Activated CD4-positive, alpha-beta T cell treated with anti-CD3 and anti-CD28 coated beads for 48 hours (primary cell): ENCODE measurements around the gene GVQW3.

Experiments
- DNase-seq: peaks from one replicate; pipeline ENCODE4 v3.0.0-alpha.2; 2020

GVQW3 gene

GRCh38 chr11:76380977-76381719 lies at the start of gene GVQW3, which contains the start of gene THAP12:
GVQW3 (plus strand) TSS chr11:76381323; CDS start chr11:76381829, 506 bp downstream.
THAP12 (minus strand) TSS chr11:76381132; CDS start chr11:76380836, 296 bp downstream.
- peak; percentile 97 for DNase-seq

- no peak for DNase-seq
Measured at GRCh38 chr11:76334826-76335389, 46.2 kb upstream of the GVQW3 start.

GRCh38 chr11:76335842-76336241 lies 45.3 kb upstream of the GVQW3 start:
- no peak for DNase-seq

- no peak for DNase-seq
Measured at GRCh38 chr11:76336597-76336996, 44.5 kb upstream of the GVQW3 start.

- DNase-seq: no peak
Measured at GRCh38 chr11:76337469-76337868, 43.7 kb upstream of the GVQW3 start.

GRCh38 chr11:76337923-76338322 lies 43.2 kb upstream of the GVQW3 start:
- no peak for DNase-seq

- DNase-seq: no peak
Measured at GRCh38 chr11:76339221-76339620, 41.9 kb upstream of the GVQW3 start.

GRCh38 chr11:76347466-76347865 lies 33.7 kb upstream of the GVQW3 start:
- DNase-seq: no peak

- DNase-seq: no peak
Measured at GRCh38 chr11:76348348-76348747, 32.8 kb upstream of the GVQW3 start.

- DNase-seq: no peak
Measured at GRCh38 chr11:76355172-76355571, 26.0 kb upstream of the GVQW3 start.

- DNase-seq: no peak
Measured at GRCh38 chr11:76361374-76361773, 19.7 kb upstream of the GVQW3 start.

GRCh38 chr11:76361776-76362175 lies 19.3 kb upstream of the GVQW3 start:
- no peak for DNase-seq

GRCh38 chr11:76362716-76363115 lies 18.4 kb upstream of the GVQW3 start:
- no peak for DNase-seq

GRCh38 chr11:76365038-76365679 lies 16.0 kb upstream of the GVQW3 start:
- no peak for DNase-seq

GRCh38 chr11:76368490-76368889 lies 12.6 kb upstream of the GVQW3 start:
- no peak for DNase-seq

GRCh38 chr11:76369406-76369805 lies 11.7 kb upstream of the GVQW3 start:
- no peak for DNase-seq

- DNase-seq: peak; percentile 44
Measured at GRCh38 chr11:76371170-76371569, 10.0 kb upstream of the GVQW3 start.

- DNase-seq: no peak
Measured at GRCh38 chr11:76376746-76377558, 4.2 kb upstream of the GVQW3 start.

GRCh38 chr11:76379807-76380158 lies 1.3 kb upstream of the GVQW3 start:
- no peak for DNase-seq

- peak; percentile 77 for DNase-seq
Measured at GRCh38 chr11:76380159-76380976, 755 bp upstream of the GVQW3 start.

- DNase-seq: no peak
Measured at GRCh38 chr11:76382209-76382608, 1.1 kb downstream of the GVQW3 start.

- DNase-seq: no peak
Measured at GRCh38 chr11:76385903-76386302, 4.8 kb downstream of the GVQW3 start.
